Hematopoietic multipotent progenitor cell treated with erythropoietin and hydrocortisone succinate and interleukin-3 and kit ligand, for 8 days (in vitro differentiated cells): ENCODE results near the gene MYO1A.

Experiments
- DNase-seq: peaks from one replicate; pipeline ENCODE4 v3.0.0-alpha.2; 2015

Gene MYO1A

GRCh38 chr12:57012600-57013465 lies 37.1 kb downstream of the MYO1A start:
- DNase-seq = no peak

GRCh38 chr12:57011438-57012424 lies 38.2 kb downstream of the MYO1A start:
- no peak for DNase-seq

DNA sequence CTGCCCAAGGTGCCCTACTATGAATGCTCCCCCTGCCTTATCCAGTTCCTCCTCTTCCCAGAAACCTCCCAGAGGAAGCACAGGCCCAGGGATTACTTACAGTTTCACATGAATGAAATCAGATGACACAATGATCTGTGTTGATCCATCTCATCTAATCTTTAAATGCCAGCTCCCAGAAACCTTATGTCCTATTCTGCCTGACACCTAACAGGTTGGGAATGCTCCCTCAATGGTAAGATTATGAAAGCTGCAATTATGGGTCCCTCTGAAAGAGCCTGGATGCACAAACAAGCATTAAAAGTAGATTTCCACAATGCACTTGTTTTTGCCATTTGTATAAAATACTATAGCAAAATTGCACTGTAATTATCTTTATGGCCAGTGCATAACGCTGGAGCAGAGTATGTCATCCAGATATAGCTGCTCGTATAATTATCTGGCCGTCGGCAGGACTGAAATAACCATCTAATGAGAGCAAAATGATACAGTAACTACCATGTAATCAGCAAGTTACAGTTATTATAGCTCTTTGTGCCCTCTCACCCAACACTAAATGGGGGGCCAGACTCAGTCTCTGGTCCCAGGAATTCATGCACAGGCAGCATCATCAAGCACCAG lies 39.2 kb downstream of the MYO1A start:
- DNase-seq = no peak

DNA sequence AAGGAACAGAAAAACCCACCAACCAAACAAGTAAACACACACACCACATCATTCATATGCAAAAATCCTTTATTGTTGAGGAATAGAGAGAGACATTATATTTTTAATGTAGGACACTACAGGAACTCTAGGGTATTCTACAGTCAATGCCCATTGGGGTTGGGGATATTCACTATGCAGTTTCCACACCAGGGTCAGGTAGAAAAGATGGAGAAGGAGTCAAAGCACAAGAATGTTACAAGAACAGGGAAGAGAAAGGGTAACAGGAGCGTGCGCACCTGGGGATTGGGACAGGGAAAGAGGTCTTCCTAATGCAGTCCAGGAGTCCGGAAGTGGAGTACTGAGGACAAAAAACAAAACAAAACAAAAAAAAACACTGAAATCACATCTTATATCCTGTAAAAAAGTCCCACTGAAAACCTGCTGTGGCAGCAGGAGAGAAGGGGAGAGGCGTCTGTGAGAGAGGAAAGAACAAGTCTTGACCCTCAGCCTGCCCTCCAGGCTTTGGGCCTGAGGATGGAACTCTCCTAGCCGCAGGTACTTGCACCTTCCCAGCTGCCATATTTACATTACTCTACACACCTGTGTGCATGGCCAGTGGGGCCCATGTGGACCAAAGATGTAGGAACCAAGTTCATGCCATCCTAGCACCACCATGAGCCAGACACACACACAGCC lies 39.8 kb downstream of the MYO1A start:
- no peak for DNase-seq

DNA sequence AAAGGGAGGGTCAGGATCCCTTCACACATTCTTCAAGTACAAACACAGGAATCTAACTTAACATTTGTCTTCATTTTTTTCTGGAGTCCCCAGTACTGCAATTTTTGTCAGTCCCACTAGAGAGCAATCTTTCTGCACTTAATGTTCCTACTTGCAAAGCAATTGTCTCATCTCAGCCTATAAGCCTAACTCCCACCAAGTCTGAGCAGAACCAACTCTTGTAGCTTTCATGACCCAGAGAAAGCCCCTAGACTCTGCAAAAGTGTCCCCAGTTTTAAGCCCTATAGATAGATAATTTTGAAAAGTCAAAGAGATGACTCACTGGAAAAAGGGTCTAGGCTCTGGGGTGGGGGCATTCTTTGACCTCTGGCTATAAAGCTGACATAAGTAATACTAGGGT lies 41.8 kb downstream of the MYO1A start:
- peak; percentile 87 for DNase-seq

GRCh38 chr12:57006809-57007475 lies 43.0 kb downstream of the MYO1A start:
- no peak for DNase-seq

- DNase-seq = peak; percentile 55
Measured at GRCh38 chr12:57005980-57006808, 43.7 kb downstream of the MYO1A start, which contains the start of gene ZBTB39. Gene ZBTB39 (minus strand): TSS chr12:57006546. CDS start chr12:57004917, 1,629 bp downstream.

DNA sequence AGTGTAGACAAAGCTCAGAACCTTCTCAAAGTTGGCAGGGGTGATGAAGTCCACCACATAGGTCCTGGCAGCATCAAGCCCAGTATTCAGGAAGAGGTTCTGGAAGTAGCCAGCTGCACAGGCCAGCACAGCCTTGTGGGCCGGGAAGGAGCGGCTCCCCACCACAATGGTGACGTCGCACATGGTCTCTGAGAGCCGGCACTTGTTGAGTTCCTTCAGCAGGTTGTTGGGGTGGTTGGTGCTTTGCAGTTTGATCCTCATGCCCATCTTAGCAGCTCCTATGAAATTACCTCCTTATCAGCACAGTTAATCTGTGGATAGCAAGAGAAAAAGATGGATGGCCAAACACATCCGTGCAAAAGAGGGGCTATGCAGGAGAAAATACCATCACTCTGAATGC lies 45.3 kb downstream of the MYO1A start:
- no peak for DNase-seq

DNA sequence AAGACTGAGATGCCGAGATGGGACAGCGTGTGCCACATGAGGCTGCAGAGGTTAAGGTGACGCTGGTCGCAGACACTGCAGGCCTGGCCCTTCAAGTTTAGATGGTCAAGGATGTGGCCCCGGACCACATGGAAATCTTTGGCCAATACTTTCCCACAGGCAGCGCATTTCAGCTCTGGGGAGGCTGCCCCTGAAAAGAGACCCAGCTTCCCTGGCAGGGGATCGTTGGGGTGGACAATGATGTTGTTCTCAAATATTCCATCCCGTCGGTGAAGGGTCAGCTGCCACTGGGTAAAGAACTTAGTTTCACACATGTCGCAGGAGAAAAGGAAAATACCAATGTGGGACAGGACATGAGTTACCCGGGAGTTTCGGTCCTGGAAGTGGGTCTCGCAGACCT lies 46.5 kb downstream of the MYO1A start:
- DNase-seq = no peak

DNA sequence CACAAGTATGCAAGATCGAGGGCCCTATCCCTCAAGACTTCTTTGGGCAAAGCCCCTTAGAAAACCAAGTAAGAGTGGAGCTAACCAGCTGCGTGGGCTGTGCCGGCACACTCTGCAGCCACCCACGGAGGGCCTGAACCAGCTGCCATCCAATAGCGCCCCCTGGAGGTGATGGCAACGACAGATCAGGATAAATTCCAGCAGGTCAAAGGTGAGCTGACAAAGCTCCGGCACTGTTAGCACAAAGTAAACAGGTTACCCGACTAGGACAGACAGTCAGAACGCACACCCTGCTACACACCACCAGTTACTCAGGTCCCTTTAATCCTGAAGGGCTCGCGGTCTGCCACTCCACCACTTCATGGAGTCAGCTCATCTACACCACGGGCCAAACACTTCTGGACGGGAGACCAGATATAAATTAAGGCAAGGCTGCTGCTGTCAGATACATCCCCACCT lies 48.5 kb downstream of the MYO1A start:
- peak; percentile 78 for DNase-seq

GRCh38 chr12:57000393-57000792 lies 49.5 kb downstream of the MYO1A start:
- no peak for DNase-seq

DNA sequence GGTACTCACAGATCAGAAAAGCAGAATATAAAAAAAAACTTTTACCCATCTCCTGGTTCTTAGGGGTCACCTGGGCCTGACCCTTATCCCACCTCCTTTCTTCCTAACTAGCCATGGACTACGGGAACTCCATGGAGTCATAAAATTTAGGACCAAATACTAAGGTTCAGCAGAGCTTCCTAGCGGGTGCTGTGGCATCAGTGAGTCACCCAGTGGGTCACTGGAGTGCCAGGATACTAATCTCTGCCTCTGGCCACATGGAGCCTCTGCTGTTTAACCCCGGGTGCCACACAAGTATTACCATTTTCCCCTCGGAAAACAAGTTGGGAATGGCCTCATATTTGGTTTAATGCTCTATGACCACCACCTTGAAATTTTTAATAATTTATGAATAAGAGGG lies 50.5 kb downstream of the MYO1A start:
- no peak for DNase-seq

- DNase-seq = no peak
Measured at GRCh38 chr12:56998981-56999380, 50.9 kb downstream of the MYO1A start.

DNA sequence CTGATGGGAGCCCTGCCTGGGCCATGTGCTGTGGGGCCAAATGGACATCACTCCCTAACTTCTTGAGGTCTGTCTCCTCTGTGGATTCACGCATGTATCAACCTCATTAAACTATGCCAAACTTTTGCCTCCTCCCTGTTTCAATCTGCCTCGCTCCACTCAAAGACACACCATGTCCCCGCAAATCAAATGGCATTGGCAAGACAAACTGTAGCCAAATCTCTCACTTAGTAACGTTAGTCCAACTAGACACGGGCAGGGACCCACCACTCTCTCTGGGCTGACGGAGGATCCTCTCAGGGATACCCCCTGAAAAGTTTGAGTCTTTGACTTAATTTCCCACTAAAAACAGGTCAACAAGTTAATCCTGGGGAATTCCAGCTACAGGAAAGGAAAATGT lies 51.6 kb downstream of the MYO1A start:
- no peak for DNase-seq

DNA sequence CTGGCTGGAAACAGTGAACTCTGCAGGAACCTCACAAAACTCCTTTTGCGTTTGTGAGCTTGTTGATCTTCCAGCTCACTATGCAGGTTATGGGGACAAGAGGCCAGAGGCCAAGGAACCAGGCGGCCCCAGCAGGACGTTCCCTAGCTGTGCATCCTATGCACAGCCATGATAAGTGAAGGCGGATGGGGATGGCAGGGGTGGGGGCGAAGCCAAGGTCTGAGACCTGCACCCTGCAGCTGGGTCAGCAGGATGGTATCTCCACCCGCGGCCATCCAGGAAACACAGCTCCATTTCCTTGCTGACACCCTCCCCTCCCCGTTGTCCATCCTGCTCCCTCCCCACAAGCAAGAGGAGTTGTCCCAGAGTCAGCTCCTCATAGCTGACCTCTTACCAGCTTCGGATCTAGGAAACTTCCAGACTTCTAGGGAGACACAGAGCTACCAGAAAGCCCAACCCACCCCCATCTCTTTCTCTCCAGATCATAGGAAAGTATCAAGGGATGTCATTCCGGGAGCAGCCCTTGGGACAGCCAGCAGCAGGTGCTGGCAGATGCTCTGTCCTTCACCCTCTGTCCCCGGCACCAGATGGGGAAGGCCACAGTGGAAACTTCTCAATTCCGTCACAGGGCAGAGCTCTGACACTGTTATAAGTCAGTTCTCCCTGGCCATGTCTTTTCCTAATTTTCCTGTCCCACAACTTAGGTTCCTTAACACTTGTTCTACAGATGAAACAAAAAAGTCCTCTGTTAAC lies 53.0 kb downstream of the MYO1A start:
- no peak for DNase-seq

DNA sequence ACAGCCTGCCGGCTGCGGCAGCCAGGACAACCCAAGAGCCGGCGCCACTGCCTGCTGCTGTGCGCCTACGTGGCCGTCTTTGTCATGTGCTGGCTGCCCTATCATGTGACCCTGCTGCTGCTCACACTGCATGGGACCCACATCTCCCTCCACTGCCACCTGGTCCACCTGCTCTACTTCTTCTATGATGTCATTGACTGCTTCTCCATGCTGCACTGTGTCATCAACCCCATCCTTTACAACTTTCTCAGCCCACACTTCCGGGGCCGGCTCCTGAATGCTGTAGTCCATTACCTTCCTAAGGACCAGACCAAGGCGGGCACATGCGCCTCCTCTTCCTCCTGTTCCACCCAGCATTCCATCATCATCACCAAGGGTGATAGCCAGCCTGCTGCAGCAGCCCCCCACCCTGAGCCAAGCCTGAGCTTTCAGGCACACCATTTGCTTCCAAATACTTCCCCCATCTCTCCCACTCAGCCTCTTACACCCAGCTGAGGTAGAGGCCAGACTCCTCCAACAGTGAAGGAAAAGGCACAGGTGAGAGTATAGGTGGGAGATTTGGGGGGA lies 53.9 kb downstream of the MYO1A start:
- no peak for DNase-seq

DNA sequence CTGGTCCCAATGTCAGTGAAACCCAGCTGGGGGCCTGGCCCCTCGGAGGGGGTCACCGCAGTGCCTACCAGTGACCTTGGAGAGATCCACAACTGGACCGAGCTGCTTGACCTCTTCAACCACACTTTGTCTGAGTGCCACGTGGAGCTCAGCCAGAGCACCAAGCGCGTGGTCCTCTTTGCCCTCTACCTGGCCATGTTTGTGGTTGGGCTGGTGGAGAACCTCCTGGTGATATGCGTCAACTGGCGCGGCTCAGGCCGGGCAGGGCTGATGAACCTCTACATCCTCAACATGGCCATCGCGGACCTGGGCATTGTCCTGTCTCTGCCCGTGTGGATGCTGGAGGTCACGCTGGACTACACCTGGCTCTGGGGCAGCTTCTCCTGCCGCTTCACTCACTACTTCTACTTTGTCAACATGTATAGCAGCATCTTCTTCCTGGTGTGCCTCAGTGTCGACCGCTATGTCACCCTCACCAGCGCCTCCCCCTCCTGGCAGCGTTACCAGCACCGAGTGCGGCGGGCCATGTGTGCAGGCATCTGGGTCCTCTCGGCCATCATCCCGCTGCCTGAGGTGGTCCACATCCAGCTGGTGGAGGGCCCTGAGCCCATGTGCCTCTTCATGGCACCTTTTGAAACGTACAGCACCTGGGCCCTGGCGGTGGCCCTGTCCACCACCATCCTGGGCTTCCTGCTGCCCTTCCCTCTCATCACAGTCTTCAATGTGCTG lies 54.6 kb downstream of the MYO1A start:
- no peak for DNase-seq

DNA sequence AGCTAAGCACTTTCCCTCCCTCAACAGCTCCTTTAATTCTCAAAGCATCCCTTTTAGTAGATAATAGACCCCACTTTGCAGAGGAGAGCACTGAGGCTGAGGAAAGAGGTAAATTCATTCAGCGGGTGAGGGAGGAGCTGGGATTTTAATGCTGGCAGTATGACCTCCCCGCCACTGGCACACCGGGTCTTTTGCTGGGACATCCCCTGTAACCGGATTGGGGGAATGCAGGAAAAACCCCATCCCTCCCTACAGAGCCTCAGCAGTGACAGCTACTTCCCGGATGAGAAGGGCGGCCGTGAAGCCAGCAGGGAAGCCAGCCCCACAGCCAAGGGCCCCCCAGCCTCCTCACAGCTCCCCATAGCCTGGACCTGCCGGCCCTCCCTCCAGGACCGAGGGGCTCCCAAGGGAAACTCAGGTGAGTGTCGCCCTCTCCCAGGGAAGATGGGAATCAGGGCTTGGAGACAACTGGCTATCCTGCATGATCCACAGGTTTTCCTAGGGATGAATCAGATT lies 55.6 kb downstream of the MYO1A start:
- no peak for DNase-seq

- no peak for DNase-seq
Measured at GRCh38 chr12:56993346-56993745, 56.6 kb downstream of the MYO1A start.
